Activated CD4-positive, alpha-beta T cell treated with anti-CD3 and anti-CD28 coated beads for 4 hours (primary cell): ENCODE results near the gene PHYHD1.
A peak's percentile ranks its signal among the peaks of the same experiment; 100 is the strongest.

Source experiments
- DNase-seq, 2 donors: peaks; one replicate each; pipeline ENCODE4 v3.0.0-alpha.2; 2020

Gene PHYHD1

DNA sequence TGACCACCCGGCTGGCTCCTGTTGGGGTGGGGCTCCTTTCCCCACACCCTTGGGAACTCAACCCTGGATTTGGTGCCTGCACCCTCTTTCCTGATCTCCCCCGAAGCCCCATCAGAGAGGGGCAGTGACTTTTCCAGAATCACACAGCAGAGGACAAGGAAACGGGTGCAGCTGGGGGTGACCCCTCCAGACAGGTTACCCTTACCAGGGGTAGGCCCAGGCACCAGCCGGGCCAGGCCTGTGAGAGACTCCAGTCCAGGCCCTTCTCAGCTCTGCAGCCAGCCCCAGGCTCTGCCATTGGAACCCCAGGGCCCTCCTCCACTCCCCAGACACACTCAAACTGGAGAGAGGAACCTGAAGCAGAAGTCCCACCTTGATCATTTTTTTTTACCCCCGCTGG is 19.0 kb upstream of the PHYHD1 start:
- DNase-seq: no peak

DNA sequence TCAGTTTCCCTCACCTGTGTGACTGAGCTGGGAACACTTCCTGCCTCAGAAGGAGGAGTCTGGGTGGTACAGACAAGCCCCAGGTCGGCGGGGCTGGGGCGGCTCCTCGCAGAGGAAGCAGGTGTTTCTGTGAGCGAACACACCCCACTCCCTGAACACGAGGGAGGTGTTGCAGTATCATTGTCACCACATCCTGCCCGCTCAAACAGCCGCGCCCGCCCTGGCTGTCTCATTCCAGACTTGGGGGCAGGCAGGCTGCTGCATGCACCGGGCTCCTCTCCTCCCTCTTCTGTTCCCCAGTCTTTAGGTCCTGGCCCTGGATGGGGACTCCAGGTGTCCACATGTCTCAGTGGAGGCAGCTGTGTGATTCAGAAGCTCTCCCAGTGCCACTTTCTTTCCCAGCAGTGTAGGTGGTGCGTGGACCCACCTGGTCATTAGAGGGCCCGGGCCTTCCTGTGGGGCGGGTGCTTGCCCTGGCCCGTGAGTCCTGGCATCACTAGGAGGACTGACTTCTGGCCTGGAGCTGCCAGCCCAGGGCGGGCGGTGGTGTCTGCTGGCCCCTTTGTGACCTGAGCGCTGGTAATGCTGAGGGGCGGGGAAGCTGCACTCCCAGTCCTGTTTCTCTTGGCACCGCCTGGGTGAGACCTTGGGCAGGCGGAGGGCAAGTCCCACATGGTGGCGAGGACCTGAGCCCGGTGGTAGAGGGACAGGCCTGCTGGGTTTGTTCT is 18.3 kb upstream of the PHYHD1 start:
- DNase-seq: peak; percentile 83 to 86

- no peak for DNase-seq
Measured at GRCh38 chr9:128903079-128903461, 17.7 kb upstream of the PHYHD1 start.

DNA sequence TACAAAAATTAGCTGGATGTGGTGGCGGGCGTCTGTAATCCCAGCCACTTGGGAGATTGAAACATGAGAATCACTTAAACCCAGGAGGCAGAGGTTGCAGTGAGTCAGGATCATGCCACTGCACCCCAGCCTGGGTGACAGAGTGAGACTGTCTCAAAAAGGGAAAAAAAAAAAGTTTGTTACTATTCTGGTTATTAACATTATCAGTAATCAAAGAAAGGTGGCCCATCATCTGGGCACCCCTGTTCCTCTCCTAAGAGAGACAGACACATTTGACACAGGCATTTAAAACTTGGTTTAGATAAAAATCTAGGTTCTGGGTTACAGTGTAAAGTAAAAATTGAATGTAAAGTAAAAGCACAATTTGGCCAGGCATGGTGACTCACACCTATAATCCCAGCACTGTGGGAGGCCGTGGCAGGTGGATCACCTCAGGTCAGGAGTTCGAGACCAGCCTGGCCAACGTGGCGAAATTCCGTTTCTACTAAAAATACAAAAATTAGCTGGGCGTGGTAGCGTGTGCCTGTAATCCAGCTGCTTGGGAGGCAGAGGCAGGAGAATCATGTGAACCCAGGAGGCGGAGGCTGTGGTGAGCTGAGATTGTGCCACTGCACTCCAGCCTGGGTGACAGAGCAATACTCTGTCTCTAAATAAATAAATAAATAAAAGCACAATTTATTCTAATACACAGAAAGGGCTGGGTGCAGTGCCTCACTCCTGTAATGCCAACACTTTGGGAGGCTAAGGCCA is 16.7 kb upstream of the PHYHD1 start:
- DNase-seq: no peak

GRCh38 chr9:128905964-128906363 is 14.8 kb upstream of the PHYHD1 start:
- no peak for DNase-seq

GRCh38 chr9:128906741-128907140 is 14.0 kb upstream of the PHYHD1 start:
- no peak for DNase-seq

- no peak for DNase-seq
Measured at GRCh38 chr9:128908372-128908771, 12.4 kb upstream of the PHYHD1 start.

DNA sequence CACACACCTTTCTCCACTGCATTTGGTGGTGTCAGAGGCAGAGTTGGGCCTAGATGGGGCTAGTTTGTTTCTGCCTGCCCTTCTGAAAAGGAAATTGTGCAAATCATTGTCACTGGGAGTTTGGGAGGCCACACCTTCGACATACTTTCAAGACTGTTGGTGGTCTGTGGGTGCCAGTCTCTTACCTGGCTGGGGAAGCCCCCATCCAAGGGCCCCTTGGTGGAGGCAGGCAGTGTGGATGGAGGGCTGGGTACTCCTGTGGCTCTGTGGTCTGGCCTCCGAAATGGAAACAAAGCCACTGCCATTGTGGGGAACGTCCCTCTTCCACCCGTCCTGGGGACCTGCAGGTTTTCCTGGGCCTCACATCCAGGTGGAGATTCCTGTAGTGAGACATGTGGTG is 10.9 kb upstream of the PHYHD1 start:
- no peak for DNase-seq

DNA sequence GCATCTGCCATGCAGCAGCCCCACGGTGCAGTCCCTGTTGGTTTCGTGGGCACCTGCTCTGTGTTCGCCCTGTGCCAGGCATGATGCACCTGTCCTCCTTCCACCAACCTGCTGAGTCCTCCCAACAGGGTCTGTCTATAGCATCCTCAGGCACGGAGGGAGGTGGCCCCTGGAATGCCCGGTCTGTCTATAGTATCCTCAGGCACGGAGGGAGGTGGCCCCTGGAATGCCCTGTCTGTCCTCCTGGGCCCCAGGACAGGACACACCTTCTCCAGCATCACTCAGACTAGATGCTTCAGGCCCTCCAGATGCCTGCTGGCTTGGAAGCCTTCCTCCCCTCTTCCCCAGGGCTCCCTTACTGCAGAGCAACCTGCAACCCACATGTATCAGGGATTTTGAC is 9.9 kb upstream of the PHYHD1 start:
- DNase-seq: no peak

DNA sequence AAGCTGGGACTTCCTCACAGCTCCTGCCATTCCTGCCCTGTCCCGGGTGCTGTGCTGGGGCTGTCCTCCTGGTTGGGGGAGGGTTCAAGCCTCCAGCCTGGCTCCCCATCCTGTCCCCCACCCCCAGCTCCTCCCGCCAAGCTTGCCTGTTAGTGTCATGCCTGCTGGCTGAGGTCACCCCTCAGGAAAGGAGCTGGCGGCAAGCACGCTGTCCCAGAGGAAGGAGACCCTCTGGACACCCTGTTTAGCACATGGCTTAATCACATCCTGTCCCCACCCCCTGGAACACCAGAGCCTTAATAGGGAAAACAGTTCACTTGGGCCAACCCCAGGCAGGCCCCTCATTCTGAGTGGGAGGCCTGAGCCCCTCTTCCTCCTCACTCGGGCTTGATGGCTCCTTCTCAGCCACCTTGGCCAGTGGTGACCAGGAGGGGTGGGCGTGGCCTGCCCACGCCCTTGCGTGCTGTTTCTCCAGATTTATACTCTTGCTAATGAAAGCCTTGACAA is 9.2 kb upstream of the PHYHD1 start:
- no peak for DNase-seq

DNA sequence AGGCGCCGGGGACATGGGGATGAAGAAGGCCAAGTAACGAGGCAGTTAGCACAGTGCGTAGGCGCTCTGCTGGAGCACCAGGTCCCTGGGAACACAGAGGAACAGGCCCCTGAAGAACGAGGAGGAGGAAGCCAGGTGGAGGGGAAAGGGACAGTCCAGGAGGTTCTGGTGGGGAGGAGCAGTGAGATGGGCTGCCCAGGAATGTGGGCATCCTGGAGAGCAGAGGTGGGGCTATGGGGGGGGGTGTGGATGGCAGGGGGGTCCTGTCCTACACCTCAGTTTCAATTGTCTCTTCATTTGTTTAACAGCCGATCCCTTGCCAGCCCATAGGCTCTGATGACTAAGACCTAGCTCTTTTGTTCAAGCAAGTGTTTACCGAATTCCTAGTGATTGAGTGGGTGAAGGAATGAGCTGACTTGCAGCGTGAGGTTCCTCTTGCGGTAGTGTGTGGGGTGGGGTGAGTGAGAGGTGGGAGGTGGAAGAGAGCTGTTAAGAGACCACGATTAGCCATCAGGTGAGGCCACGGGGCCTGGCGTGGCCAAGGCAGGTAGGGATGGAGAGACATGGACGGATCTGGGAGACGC is 8.4 kb upstream of the PHYHD1 start:
- DNase-seq: no peak

- DNase-seq: no peak
Measured at GRCh38 chr9:128913048-128913900, 7.5 kb upstream of the PHYHD1 start.

DNA sequence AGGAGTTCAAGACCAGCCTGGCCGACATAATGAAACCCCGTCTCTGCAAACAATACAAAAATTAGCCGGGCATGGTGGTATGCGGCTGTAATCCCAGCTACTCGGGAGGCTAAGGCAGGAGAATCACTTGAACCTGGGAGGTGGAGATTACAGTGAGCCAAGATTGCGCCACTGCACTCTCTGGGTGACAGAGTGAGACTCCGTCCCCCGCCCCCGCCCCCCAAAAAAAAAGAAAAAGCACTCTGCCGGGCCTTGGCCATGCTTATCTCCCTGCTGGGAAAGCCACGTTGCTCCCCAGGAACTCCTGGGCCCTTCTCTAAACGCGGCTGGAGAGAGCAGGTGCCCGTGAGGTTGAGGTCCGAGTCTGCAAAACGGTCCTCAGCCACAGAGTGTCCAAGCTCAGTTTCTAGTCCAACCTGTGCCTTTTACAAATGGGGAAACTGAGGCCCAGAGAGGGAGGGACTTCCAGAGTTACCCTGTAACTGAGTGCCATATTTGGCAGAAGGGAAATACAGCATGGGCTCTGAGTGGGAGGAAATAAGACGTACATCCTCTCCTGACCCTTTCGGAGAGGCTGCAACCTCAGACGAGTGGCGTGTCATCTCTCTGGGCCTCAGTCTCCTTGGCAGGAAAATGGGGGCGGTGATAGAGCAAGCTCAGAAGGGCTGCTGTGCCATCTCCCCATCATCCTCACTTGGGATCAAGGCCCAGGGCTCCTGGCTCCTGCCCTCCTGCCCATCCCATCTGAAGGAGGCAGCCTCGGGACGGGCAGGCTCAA is 6.6 kb upstream of the PHYHD1 start:
- no peak for DNase-seq

DNA sequence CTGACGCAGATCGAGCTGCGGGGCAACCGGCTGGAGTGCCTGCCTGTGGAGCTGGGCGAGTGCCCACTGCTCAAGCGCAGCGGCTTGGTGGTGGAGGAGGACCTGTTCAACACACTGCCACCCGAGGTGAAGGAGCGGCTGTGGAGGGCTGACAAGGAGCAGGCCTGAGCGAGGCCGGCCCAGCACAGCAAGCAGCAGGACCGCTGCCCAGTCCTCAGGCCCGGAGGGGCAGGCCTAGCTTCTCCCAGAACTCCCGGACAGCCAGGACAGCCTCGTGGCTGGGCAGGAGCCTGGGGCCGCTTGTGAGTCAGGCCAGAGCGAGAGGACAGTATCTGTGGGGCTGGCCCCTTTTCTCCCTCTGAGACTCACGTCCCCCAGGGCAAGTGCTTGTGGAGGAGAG is 4.6 kb upstream of the PHYHD1 start:
- no peak for DNase-seq

GRCh38 chr9:128916745-128917144 is 4.0 kb upstream of the PHYHD1 start:
- no peak for DNase-seq

DNA sequence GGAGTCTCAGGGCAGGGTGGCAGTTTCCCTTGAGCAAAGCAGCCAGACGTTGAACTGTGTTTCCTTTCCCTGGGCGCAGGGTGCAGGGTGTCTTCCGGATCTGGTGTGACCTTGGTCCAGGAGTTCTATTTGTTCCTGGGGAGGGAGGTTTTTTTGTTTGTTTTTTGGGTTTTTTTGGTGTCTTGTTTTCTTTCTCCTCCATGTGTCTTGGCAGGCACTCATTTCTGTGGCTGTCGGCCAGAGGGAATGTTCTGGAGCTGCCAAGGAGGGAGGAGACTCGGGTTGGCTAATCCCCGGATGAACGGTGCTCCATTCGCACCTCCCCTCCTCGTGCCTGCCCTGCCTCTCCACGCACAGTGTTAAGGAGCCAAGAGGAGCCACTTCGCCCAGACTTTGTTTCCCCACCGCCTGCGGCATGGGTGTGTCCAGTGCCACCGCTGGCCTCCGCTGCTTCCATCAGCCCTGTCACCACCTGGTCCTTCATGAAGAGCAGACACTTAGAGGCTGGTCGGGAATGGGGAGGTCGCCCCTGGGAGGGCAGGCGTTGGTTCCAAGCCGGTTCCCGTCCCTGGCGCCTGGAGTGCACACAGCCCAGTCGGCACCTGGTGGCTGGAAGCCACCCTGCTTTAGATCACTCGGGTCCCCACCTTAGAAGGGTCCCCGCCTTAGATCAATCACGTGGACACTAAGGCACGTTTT is 3.5 kb upstream of the PHYHD1 start:
- no peak for DNase-seq

- DNase-seq: no peak
Measured at GRCh38 chr9:128918921-128919320, 1.9 kb upstream of the PHYHD1 start.

- no peak for DNase-seq
Measured at GRCh38 chr9:128919402-128920089, 1.2 kb upstream of the PHYHD1 start.

- no peak for DNase-seq
Measured at GRCh38 chr9:128921881-128922763, 1.3 kb downstream of the PHYHD1 start.

GRCh38 chr9:128923493-128923883 is 2.7 kb downstream of the PHYHD1 start:
- DNase-seq: no peak
